Ishikawa (cell line): ENCODE measurements around the gene CUL3.

Experiments
- CEBPB ChIP-seq: IDR thresholded peaks from 2 replicates; pipeline ENCODE4 v1.6.1; 2012
- CREB1 ChIP-seq: IDR thresholded peaks from 2 replicates; pipeline ENCODE4 v1.6.1; 2012; ENCODE audit warnings: low read depth
- EGR1 ChIP-seq: IDR thresholded peaks from 2 replicates; pipeline ENCODE4 v1.6.1; 2012
- EP300 ChIP-seq: IDR thresholded peaks from 2 replicates; pipeline ENCODE4 v1.6.1; 2012; ENCODE audit warnings: borderline replicate concordance
- FOXM1 ChIP-seq: IDR thresholded peaks from 2 replicates; pipeline ENCODE4 v1.6.1; 2012; ENCODE audit warnings: low read depth, borderline replicate concordance
- MAX ChIP-seq: IDR thresholded peaks from 2 replicates; pipeline ENCODE4 v1.6.1; 2012
- NFIC ChIP-seq: IDR thresholded peaks from 2 replicates; pipeline ENCODE4 v1.6.1; 2012
- RAD21 ChIP-seq: IDR thresholded peaks from 2 replicates; pipeline ENCODE4 v1.6.1; 2012; ENCODE audit warnings: low read depth
- REST ChIP-seq: IDR thresholded peaks from 2 replicates; pipeline ENCODE4 v1.6.1; 2012; ENCODE audit warnings: low read depth, mild to moderate bottlenecking
- TAF1 ChIP-seq: IDR thresholded peaks from 2 replicates; pipeline ENCODE4 v1.6.1; 2012; ENCODE audit warnings: low read depth, mild to moderate bottlenecking
- TCF12 ChIP-seq: IDR thresholded peaks from 2 replicates; pipeline ENCODE4 v1.6.1; 2012; ENCODE audit warnings: low read depth
- TEAD4 ChIP-seq: IDR thresholded peaks from 2 replicates; pipeline ENCODE4 v1.6.1; 2012
- USF1 ChIP-seq: IDR thresholded peaks from 2 replicates; pipeline ENCODE4 v1.6.1; 2012
- YY1 ChIP-seq: IDR thresholded peaks from 2 replicates; pipeline ENCODE4 v1.6.1; 2012; ENCODE audit warnings: low read depth
- ZBTB7A ChIP-seq: IDR thresholded peaks from 2 replicates; pipeline ENCODE4 v1.6.1; 2012; ENCODE audit warnings: low read depth

CUL3 gene

GRCh38 chr2:224429441-224429810 is 155.7 kb downstream of the CUL3 start:
- TF ChIP-seq YY1: no peak
- no peak for TF ChIP-seq FOXM1
- TF ChIP-seq MAX: no peak
- no peak for TF ChIP-seq TAF1
- no peak for TF ChIP-seq TEAD4
- TF ChIP-seq REST: no peak
- no peak for TF ChIP-seq CEBPB
- TF ChIP-seq NFIC: no peak
- TF ChIP-seq EGR1: no peak
- TF ChIP-seq TCF12: no peak
- no peak for TF ChIP-seq RAD21
- no peak for TF ChIP-seq EP300
- TF ChIP-seq USF1: no peak
- no peak for TF ChIP-seq ZBTB7A
- TF ChIP-seq CREB1: no peak

GRCh38 chr2:224428787-224429440 is 156.2 kb downstream of the CUL3 start:
- no peak for TF ChIP-seq TAF1

- TF ChIP-seq NFIC (no peak), ZBTB7A (no peak), CREB1 (no peak), FOXM1 (no peak), EP300 (no peak), RAD21 (no peak), TAF1 (no peak), YY1 (no peak), USF1 (no peak), CEBPB (no peak), EGR1 (no peak), MAX (no peak), REST (no peak), TCF12 (no peak), TEAD4 (no peak)
Observed at GRCh38 chr2:224427471-224427870, 157.7 kb downstream of the CUL3 start.

GRCh38 chr2:224426656-224427055 is 158.5 kb downstream of the CUL3 start:
- TF ChIP-seq EP300: no peak

- TF ChIP-seq YY1 (no peak), TEAD4 (no peak), EP300 (no peak)
Observed at GRCh38 chr2:224421065-224421464, 164.1 kb downstream of the CUL3 start.
